Measurements from ENCODE around the gene STX18. TPM values are rescaled to one million over a fixed set of nuclear protein-coding genes. Genes with fewer than 3 reads are reported as not detected.

The STX18 gene
- total RNA-seq = 21.1 to 27.1 TPM (median 25.4 TPM) in 3 replicates
- long read RNA-seq, transcript STX18-201 (11 exons, 2,138 nt) = major isoform, 69 of 76 reads
- long read RNA-seq, partial matches to known transcripts = 3 of 76 reads
- long read RNA-seq, other reads (novel, unspliced or antisense) = 4 of 76 reads

DNA sequence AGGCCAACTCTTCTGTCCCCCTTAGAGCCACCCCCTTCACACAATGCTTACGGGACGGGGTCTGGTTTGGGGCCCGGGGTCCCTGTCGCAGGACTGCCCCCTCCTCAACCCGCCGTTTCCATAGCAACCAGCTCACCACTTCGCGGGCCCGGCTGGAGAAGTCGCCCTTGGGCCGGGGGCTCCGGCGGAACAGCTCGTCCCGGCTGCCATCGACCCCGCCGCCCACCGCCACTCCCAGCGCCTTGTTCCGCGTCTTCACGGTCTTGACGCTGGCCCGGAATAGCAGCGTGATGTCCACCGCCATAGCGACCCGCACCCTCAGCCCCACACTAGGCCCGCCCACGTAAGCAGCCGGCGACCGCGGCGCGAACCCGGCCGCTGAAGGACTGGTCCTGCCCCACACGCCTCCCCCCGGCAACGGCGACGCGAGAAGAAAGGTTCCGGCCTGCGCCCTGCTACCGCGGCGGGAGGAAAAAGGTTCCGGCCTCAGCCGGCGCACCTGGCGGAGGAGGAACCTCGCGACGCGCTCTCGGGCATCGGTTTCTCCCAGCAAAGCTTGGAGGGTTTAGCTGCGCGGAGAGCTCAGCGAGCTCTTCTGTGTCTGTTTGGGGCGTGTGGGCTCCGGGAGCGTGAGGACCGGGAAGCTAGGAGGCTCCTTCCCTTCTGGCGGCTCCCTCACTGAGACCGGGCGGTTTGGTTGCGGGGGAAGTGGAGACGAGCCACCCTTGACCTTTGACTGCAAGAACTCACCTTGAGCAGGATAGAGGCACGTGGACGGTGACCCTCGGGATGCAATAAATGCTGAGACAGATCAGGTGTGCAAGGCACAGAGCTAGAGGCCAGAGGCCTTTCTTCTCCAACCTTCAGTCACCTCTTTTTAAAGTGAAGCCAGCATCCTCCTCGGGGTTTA lies at the start of gene STX18:
Gene STX18, minus strand, starts transcription at position 388 of the 910 bp plus-strand sequence. Its CDS starts 84 bp downstream, at position 304.
- no peaks in the 10 kb centered on the region for H3K27me3 Mint-ChIP-seq (ENCODE audit: low read depth)
- peak within 1 kb of the TSS; percentile 97 for H3K27ac Mint-ChIP-seq (ENCODE audit: unreplicated experiment)
- TF ChIP-seq, protein P1, sequence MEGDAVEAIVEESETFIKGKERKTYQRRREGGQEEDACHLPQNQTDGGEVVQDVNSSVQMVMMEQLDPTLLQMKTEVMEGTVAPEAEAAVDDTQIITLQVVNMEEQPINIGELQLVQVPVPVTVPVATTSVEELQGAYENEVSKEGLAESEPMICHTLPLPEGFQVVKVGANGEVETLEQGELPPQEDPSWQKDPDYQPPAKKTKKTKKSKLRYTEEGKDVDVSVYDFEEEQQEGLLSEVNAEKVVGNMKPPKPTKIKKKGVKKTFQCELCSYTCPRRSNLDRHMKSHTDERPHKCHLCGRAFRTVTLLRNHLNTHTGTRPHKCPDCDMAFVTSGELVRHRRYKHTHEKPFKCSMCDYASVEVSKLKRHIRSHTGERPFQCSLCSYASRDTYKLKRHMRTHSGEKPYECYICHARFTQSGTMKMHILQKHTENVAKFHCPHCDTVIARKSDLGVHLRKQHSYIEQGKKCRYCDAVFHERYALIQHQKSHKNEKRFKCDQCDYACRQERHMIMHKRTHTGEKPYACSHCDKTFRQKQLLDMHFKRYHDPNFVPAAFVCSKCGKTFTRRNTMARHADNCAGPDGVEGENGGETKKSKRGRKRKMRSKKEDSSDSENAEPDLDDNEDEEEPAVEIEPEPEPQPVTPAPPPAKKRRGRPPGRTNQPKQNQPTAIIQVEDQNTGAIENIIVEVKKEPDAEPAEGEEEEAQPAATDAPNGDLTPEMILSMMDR (IDR thresholded peaks at IDR 0.05) = peak; percentile 27
- DNase-seq (ENCODE audit: low spot score) = peak; percentile 95
- H3K9me3 Mint-ChIP-seq (ENCODE audit: low read depth) = no peaks in the 10 kb centered on the region
- peak within 1 kb of the TSS; percentile 96 for H3K4me3 Mint-ChIP-seq (ENCODE audit: unreplicated experiment)
- H3K36me3 Mint-ChIP-seq (ENCODE audit: low read depth) = peaks cover 3% of the 10 kb centered on the region
- peaks cover 37% of the 10 kb centered on the region for H3K4me1 Mint-ChIP-seq (ENCODE audit: low read depth)

DNA sequence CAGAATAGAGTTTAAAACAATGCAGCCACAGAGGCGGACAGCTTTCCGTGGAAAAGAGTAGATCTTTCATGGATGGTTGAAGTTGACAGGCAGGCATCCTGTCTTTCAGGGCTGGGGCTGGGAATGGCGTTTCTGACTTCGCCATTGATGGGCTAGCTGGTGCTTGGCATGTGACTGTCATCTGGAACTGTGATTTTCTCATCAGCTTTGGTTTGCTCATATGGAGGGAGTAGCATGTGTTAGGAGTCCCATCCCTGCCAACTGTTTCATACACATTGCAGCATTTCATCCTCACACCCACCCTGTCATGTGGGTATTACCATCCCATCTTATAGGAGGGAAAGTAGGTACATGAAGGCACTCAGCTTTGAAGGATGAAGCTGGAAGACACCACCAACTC lies 49.2 kb upstream of the STX18 start:
- peaks cover 19% of the 10 kb centered on the region for H3K9me3 Mint-ChIP-seq (ENCODE audit: low read depth)
- no peaks in the 10 kb centered on the region for H3K27me3 Mint-ChIP-seq (ENCODE audit: low read depth)
- TF ChIP-seq, protein P1 (IDR thresholded peaks at IDR 0.05) = no peak
- H3K27ac Mint-ChIP-seq (ENCODE audit: unreplicated experiment) = no peak overlapping the region
- peaks cover 5% of the 10 kb centered on the region for H3K4me1 Mint-ChIP-seq (ENCODE audit: low read depth)
- DNase-seq (ENCODE audit: low spot score) = no peak
- no peak overlapping the region for H3K4me3 Mint-ChIP-seq (ENCODE audit: unreplicated experiment)
- H3K36me3 Mint-ChIP-seq (ENCODE audit: low read depth) = peaks cover 9% of the 10 kb centered on the region

DNA sequence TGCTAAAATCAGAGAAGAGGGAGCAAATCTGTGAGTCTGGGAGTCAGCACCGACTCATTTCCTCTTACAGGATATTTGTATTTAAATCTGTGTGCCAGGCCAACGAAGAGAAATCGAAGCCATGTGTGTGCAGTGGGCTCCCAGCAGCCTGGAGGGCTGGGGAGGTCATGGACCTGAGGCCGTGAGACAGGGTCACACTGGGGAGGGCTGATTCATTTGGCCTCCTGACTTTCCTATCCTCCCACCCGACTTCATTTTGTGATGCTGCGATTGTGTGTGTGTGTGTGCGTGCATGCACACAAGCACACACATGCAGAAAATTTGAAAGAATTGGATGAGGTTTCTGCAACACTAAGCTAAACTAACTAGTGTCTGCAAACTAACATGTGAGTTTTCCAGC lies 48.7 kb upstream of the STX18 start:
- Mint-ChIP-seq H3K27ac (ENCODE audit: unreplicated experiment) (no peak overlapping the region), H3K4me3 (ENCODE audit: unreplicated experiment) (no peak overlapping the region), H3K9me3 (ENCODE audit: low read depth) (peaks cover 16% of the 10 kb centered on the region), H3K36me3 (ENCODE audit: low read depth) (peaks cover 7% of the 10 kb centered on the region), H3K4me1 (ENCODE audit: low read depth) (peaks cover 8% of the 10 kb centered on the region), H3K27me3 (ENCODE audit: low read depth) (no peaks in the 10 kb centered on the region)
- TF ChIP-seq, protein P1 (IDR thresholded peaks at IDR 0.05) = no peak
- DNase-seq (ENCODE audit: low spot score) = no peak

DNA sequence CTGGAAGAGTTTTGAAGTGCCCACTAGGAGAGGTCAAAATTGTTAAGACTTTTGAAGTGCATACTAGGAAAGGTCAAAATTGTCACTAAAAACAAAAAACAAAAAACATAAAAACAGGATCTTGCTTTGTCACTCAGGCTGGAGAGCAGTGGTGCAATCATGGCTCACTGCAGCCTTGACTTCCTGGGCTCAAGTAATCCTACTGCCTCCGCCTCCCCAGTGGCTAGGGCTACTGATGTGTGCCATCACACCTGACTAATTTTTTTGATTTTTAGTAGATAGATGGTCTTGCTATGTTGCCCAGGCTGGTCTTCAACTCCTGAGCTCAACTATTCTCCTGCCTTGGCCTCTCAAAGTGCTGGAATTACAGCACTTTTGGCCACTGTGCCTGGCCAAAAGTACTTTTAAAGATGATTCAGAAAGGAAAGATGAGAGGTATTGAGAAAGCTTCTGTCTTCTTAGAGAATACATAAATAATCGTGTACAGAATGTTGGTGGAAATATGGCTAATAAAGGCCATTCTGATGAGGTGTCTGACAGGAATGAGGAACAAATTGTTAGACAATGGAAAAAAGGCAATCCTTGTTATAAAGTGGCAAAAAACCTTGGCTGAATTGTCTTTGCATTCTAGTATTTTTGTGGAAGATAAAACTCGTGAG lies 43.3 kb upstream of the STX18 start:
- no peaks in the 10 kb centered on the region for H3K27me3 Mint-ChIP-seq (ENCODE audit: low read depth)
- peaks cover 7% of the 10 kb centered on the region for H3K9me3 Mint-ChIP-seq (ENCODE audit: low read depth)
- no peak overlapping the region for H3K27ac Mint-ChIP-seq (ENCODE audit: unreplicated experiment)
- DNase-seq (ENCODE audit: low spot score) = no peak
- no peak overlapping the region for H3K4me3 Mint-ChIP-seq (ENCODE audit: unreplicated experiment)
- TF ChIP-seq, protein P1 (IDR thresholded peaks at IDR 0.05) = no peak
- peaks cover 3% of the 10 kb centered on the region for H3K36me3 Mint-ChIP-seq (ENCODE audit: low read depth)
- H3K4me1 Mint-ChIP-seq (ENCODE audit: low read depth) = peaks cover 8% of the 10 kb centered on the region

DNA sequence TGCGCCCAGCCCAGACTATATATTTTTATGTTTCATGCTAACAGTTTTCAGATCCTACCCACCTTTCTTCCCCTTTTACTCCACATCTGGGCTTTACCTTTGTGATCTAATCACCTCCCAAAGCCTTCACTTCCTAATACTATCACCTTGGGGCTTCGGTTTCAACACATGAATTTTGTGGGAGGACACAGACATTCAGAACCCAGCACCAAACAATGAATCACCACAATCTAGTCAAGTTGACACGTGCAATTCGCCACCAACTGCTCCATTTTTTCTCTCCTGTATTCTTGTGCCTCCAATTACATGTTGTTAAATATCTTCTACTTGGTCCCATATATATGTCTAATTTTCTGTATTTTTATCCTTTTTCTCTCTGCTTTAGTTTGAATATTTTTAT lies 41.8 kb upstream of the STX18 start:
- peaks cover 7% of the 10 kb centered on the region for H3K9me3 Mint-ChIP-seq (ENCODE audit: low read depth)
- DNase-seq (ENCODE audit: low spot score) = no peak
- H3K27me3 Mint-ChIP-seq (ENCODE audit: low read depth) = no peaks in the 10 kb centered on the region
- no peak overlapping the region for H3K4me3 Mint-ChIP-seq (ENCODE audit: unreplicated experiment)
- TF ChIP-seq, protein P1 (IDR thresholded peaks at IDR 0.05) = no peak
- H3K36me3 Mint-ChIP-seq (ENCODE audit: low read depth) = peaks cover 5% of the 10 kb centered on the region
- no peak overlapping the region for H3K27ac Mint-ChIP-seq (ENCODE audit: unreplicated experiment)
- H3K4me1 Mint-ChIP-seq (ENCODE audit: low read depth) = peaks cover 8% of the 10 kb centered on the region
